ENCODE data around the gene C4orf36. TPM values are rescaled to one million over a fixed set of nuclear protein-coding genes. Genes with fewer than 3 reads are reported as not detected.

Gene C4orf36
- not detected in 2 replicates for total RNA-seq

GRCh38 chr4:86891762-86892635 is at the start of gene C4orf36:
Gene C4orf36, minus strand, starts transcription at chr4:86892422. Its CDS starts 902 bp downstream, at chr4:86891520.
- H3K9me3 Mint-ChIP-seq: no peaks in the 10 kb centered on the region
- intact Hi-C loops (cut with micrococcal nuclease): loop anchor here (10.0 kb wide), 2 partner anchors 237 to 527 kb away; partner anchors contain the start of gene MAPK10
- H3K4me3 Mint-ChIP-seq (ENCODE audit: low read depth): peak within 1 kb of the TSS; percentile 73
- H3K27me3 Mint-ChIP-seq (ENCODE audit: low read depth): peaks cover 31% of the 10 kb centered on the region
- no peaks in the 10 kb centered on the region for H3K36me3 Mint-ChIP-seq (ENCODE audit: low read depth)
- DNase-seq (ENCODE audit: low spot score): peak; percentile 11
- H3K27ac Mint-ChIP-seq: no peak within 1 kb of the TSS
- peaks cover 9% of the 10 kb centered on the region for H3K4me1 Mint-ChIP-seq (ENCODE audit: low read depth)

GRCh38 chr4:86940920-86941460 is 48.8 kb upstream of the C4orf36 start:
- Mint-ChIP-seq H3K27me3 (ENCODE audit: low read depth) (no peaks in the 10 kb centered on the region), H3K9me3 (no peaks in the 10 kb centered on the region), H3K27ac (no peak overlapping the region), H3K36me3 (ENCODE audit: low read depth) (peaks cover 4% of the 10 kb centered on the region), H3K4me3 (ENCODE audit: low read depth) (no peak overlapping the region), H3K4me1 (ENCODE audit: low read depth) (peaks cover 45% of the 10 kb centered on the region)
- intact Hi-C loops (cut with micrococcal nuclease): no loop called here
- DNase-seq (ENCODE audit: low spot score): no peak

- Mint-ChIP-seq H3K9me3 (no peaks in the 10 kb centered on the region), H3K27ac (peak overlapping the region; percentile 91), H3K4me3 (ENCODE audit: low read depth) (peak overlapping the region; percentile 68), H3K4me1 (ENCODE audit: low read depth) (peaks cover 45% of the 10 kb centered on the region), H3K27me3 (ENCODE audit: low read depth) (no peaks in the 10 kb centered on the region), H3K36me3 (ENCODE audit: low read depth) (peaks cover 4% of the 10 kb centered on the region)
- DNase-seq (ENCODE audit: low spot score): no peak
- intact Hi-C loops (cut with micrococcal nuclease): loop anchor here (1.0 to 5.0 kb wide), 4 partner anchors 17 to 1342 kb away; partner anchors contain the start of gene PPM1K
Observed at GRCh38 chr4:86939729-86940575, 47.7 kb upstream of the C4orf36 start.

GRCh38 chr4:86938771-86939520 is 46.7 kb upstream of the C4orf36 start:
- intact Hi-C loops (cut with micrococcal nuclease): loop anchor here (1.0 to 5.0 kb wide), 4 partner anchors 18 to 1343 kb away; partner anchors contain the start of gene PPM1K
- H3K36me3 Mint-ChIP-seq (ENCODE audit: low read depth): peaks cover 4% of the 10 kb centered on the region
- no peak for DNase-seq (ENCODE audit: low spot score)
- no peaks in the 10 kb centered on the region for H3K27me3 Mint-ChIP-seq (ENCODE audit: low read depth)
- H3K4me3 Mint-ChIP-seq (ENCODE audit: low read depth): peak overlapping the region; percentile 68
- H3K9me3 Mint-ChIP-seq: no peaks in the 10 kb centered on the region
- H3K27ac Mint-ChIP-seq: peak overlapping the region; percentile 91
- peaks cover 47% of the 10 kb centered on the region for H3K4me1 Mint-ChIP-seq (ENCODE audit: low read depth)

- Mint-ChIP-seq H3K4me3 (ENCODE audit: low read depth) (peak overlapping the region; percentile 93), H3K27ac (peak overlapping the region; percentile 96), H3K4me1 (ENCODE audit: low read depth) (peaks cover 50% of the 10 kb centered on the region)
Observed at GRCh38 chr4:86935853-86936733, 43.9 kb upstream of the C4orf36 start.

GRCh38 chr4:86935566-86935852 is 43.3 kb upstream of the C4orf36 start:
- Mint-ChIP-seq H3K4me3 (ENCODE audit: low read depth) (peak overlapping the region; percentile 93), H3K4me1 (ENCODE audit: low read depth) (peaks cover 54% of the 10 kb centered on the region), H3K36me3 (ENCODE audit: low read depth) (no peaks in the 10 kb centered on the region), H3K27me3 (ENCODE audit: low read depth) (no peaks in the 10 kb centered on the region), H3K27ac (peak overlapping the region; percentile 96), H3K9me3 (no peaks in the 10 kb centered on the region)
- DNase-seq (ENCODE audit: low spot score): no peak
- intact Hi-C loops (cut with micrococcal nuclease): loop anchor here (2.0 to 5.0 kb wide), 4 partner anchors 37 to 1347 kb away; partner anchors contain the start of gene PPM1K

More at GRCh38 chr4:86935853-86936733, 43.9 kb upstream of the C4orf36 start:
- Mint-ChIP-seq H3K9me3 (no peaks in the 10 kb centered on the region), H3K27me3 (ENCODE audit: low read depth) (no peaks in the 10 kb centered on the region), H3K36me3 (ENCODE audit: low read depth) (no peaks in the 10 kb centered on the region)
- intact Hi-C loops (cut with micrococcal nuclease): loop anchor here (1.0 to 5.0 kb wide), 7 partner anchors 36 to 1346 kb away; partner anchors contain the start of genes KLHL8 and PPM1K
- DNase-seq (ENCODE audit: low spot score): peak; percentile 72

GRCh38 chr4:86934771-86935565 is 42.7 kb upstream of the C4orf36 start, which contains the start of gene AFF1:
Gene AFF1, plus strand, starts transcription at chr4:86935011. Its CDS starts 13,523 bp downstream, at chr4:86948534.
- Mint-ChIP-seq H3K4me1 (ENCODE audit: low read depth) (peaks cover 49% of the 10 kb centered on the region), H3K9me3 (no peaks in the 10 kb centered on the region), H3K27ac (peak within 1 kb of the TSS; percentile 96), H3K27me3 (ENCODE audit: low read depth) (no peaks in the 10 kb centered on the region), H3K36me3 (ENCODE audit: low read depth) (no peaks in the 10 kb centered on the region), H3K4me3 (ENCODE audit: low read depth) (peak within 1 kb of the TSS; percentile 93)
- intact Hi-C loops (cut with micrococcal nuclease): loop anchor here (2.0 to 5.0 kb wide), 4 partner anchors 37 to 1347 kb away; partner anchors contain the start of gene PPM1K
- DNase-seq (ENCODE audit: low spot score): peak; percentile 85

- DNase-seq (ENCODE audit: low spot score): no peak
- intact Hi-C loops (cut with micrococcal nuclease): loop anchor here (2.0 kb wide), 1 partner anchor 139 kb away; no protein-coding TSS in a partner anchor
- H3K27me3 Mint-ChIP-seq (ENCODE audit: low read depth): no peaks in the 10 kb centered on the region
- no peaks in the 10 kb centered on the region for H3K9me3 Mint-ChIP-seq
- peak overlapping the region; percentile 92 for H3K27ac Mint-ChIP-seq
- no peaks in the 10 kb centered on the region for H3K36me3 Mint-ChIP-seq (ENCODE audit: low read depth)
- H3K4me3 Mint-ChIP-seq (ENCODE audit: low read depth): peak overlapping the region; percentile 83
- peaks cover 42% of the 10 kb centered on the region for H3K4me1 Mint-ChIP-seq (ENCODE audit: low read depth)
Observed at GRCh38 chr4:86934147-86934770, 42.0 kb upstream of the C4orf36 start.

- Mint-ChIP-seq H3K27me3 (ENCODE audit: low read depth) (no peaks in the 10 kb centered on the region), H3K4me3 (ENCODE audit: low read depth) (no peak overlapping the region), H3K9me3 (no peaks in the 10 kb centered on the region), H3K36me3 (ENCODE audit: low read depth) (no peaks in the 10 kb centered on the region), H3K4me1 (ENCODE audit: low read depth) (peaks cover 25% of the 10 kb centered on the region), H3K27ac (no peak overlapping the region)
- intact Hi-C loops (cut with micrococcal nuclease): no loop called here
- DNase-seq (ENCODE audit: low spot score): no peak
Observed at GRCh38 chr4:86928400-86929255, 36.4 kb upstream of the C4orf36 start.
